ENCODE measurements around the gene KIAA1549. TPM values are rescaled to one million over a fixed set of nuclear protein-coding genes. Genes with fewer than 3 reads are reported as not detected.

The KIAA1549 gene
- total and polyA plus RNA-seq, 9 of the 15 experiments (the other 6 are each of a cell fraction or from before 2014, with no cell fraction given) = 0.01 to 0.29 (median 0.07) TPM

GRCh38 chr7:138834583-138834982 lies 146.6 kb downstream of the KIAA1549 start (continued):
- TF ChIP-seq BCLAF1 (IDR thresholded peaks at IDR 0.05; ENCODE audit: borderline replicate concordance in 1 of 2, control insufficient read depth in 1 of 2, low read depth in 2 of 2, low read length in 1 of 2) = no peak
- TF ChIP-seq ZFPM2 (CRISPR knock-in tag; IDR thresholded peaks at IDR 0.05) = no peak
- TF ChIP-seq RBM25 (IDR thresholded peaks at IDR 0.05; ENCODE audit: low read depth, low read length, severe bottlenecking) = no peak
- TF ChIP-seq ZBTB8A (IDR thresholded peaks at IDR 0.05; ENCODE audit: partially characterized antibody) = no peak
- TF ChIP-seq RCOR1 (IDR thresholded peaks at IDR 0.05; ENCODE audit: borderline replicate concordance in 1 of 2, low read depth in 2 of 2, low read length in 2 of 2) = no peak
- no peak for TF ChIP-seq NR0B1 (IDR thresholded peaks at IDR 0.05; ENCODE audit: partially characterized antibody)
- no peak for TF ChIP-seq ELF4 (CRISPR knock-in tag; IDR thresholded peaks at IDR 0.05)
- TF ChIP-seq LEF1 (IDR thresholded peaks at IDR 0.05) = no peak
- no peak for TF ChIP-seq SNAPC5 (CRISPR knock-in tag; IDR thresholded peaks at IDR 0.05)
- no peak for TF ChIP-seq SP2 (IDR thresholded peaks at IDR 0.05; ENCODE audit: extremely low read depth, low read depth, low read length, poor library complexity, severe bottlenecking)
- TF ChIP-seq ARHGAP35 (IDR thresholded peaks at IDR 0.05; ENCODE audit: partially characterized antibody) = no peak
- TF ChIP-seq ZNF830 (CRISPR knock-in tag; IDR thresholded peaks at IDR 0.05) = no peak
